ENCODE data around the gene NIPAL4. TPM values are rescaled to one million over a fixed set of nuclear protein-coding genes. Genes with fewer than 3 reads are reported as not detected.
A peak's percentile ranks its signal among the peaks of the same experiment; 100 is the strongest.
"Not testable (repeated sequence)": the region's sequence is repeated elsewhere in the genome, so short reads cannot be mapped to it uniquely, and the experiment has no call there.

NIPAL4 gene
- total RNA-seq: under 1 TPM; 0.60 to 0.64 TPM

DNA sequence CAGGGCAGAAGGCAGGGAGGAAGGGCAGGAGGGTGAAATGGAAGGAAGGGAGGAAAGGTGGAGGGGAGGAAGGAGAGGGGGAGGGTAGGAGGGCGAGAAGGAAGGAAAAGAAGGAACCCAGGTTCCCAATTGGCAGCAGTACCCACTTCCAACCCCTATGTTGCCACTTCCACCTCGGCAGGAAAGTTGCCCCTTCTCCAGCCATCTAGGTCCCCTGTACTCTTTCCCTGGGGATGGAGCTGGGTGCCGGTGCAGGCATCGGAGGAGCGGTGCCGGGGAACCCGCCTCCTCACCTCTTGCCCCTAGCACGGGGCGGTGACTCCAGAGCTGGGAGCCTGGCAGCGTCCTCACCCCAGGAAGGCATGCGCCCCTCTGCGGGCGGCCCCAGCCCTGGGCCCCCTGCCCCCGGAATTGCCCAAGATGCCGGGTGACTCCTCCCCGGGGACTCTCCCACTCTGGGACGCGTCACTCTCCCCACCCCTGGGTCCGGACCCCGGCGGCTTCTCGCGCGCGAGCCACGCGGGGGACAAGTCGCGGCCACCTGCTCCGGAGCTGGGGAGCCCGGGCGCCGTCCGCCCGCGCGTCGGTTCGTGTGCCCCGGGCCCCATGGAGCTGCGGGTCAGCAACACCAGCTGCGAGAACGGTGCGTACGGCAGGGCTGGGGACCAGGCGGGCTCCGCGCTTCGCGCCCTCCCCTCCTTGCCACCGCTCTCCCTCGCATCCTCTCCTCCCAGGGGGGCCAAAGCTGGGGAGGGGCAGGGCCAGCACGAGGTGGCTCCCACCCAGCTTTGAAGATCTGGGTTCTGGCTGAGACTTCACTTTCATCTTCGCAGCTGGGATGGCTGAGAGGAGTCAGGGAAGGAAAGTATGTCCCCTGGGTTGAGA lies at the start of gene NIPAL4:
Gene NIPAL4 (plus strand): TSS at position 499 of the 885 bp plus-strand sequence. CDS start 108 bp downstream, at position 607.
- Mint-ChIP-seq H3K4me3 (peak within 1 kb of the TSS; percentile 64), H3K27ac (no peak within 1 kb of the TSS), H3K27me3 (peaks cover 47% of the 10 kb centered on the region), H3K4me1 (peaks cover 26% of the 10 kb centered on the region), H3K9me3 (no peaks in the 10 kb centered on the region), H3K36me3 (no peaks in the 10 kb centered on the region)
- DNase-seq: peak; percentile 42

- Mint-ChIP-seq H3K27ac (no peak overlapping the region), H3K9me3 (peaks cover 14% of the 10 kb centered on the region), H3K4me1 (no peaks in the 10 kb centered on the region), H3K27me3 (peaks cover 2% of the 10 kb centered on the region), H3K36me3 (peaks cover 4% of the 10 kb centered on the region), H3K4me3 (no peak overlapping the region)
- DNase-seq: no peak
These were observed 44.2 kb upstream of the NIPAL4 start for GRCh38 chr5:157415838-157416237.

GRCh38 chr5:157419521-157419920 lies 40.5 kb upstream of the NIPAL4 start:
- DNase-seq, H3K36me3 Mint-ChIP-seq, H3K27me3 Mint-ChIP-seq, H3K9me3 Mint-ChIP-seq, H3K4me3 Mint-ChIP-seq, H3K4me1 Mint-ChIP-seq, H3K27ac Mint-ChIP-seq: not testable (repeated sequence)

DNA sequence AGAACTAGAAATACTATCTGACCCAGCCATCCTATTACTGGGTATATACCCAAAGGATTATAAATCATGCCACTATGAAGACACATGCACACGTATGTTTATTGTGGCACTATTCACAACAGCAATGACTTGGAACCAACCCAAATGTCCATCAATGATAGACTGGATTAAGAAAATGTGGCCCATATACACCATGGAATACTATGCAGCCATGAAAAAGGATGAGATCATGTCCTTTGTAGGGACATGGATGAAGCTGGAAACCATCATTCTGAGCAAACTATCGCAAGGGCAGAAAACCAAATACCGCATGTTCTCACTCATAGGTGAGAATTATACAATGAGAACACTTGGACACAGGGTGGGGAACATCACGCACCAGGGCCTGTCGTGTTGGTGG lies 30.1 kb upstream of the NIPAL4 start:
- H3K27ac Mint-ChIP-seq, H3K4me3 Mint-ChIP-seq, H3K27me3 Mint-ChIP-seq, H3K4me1 Mint-ChIP-seq, DNase-seq, H3K9me3 Mint-ChIP-seq, H3K36me3 Mint-ChIP-seq: not testable (repeated sequence)

- DNase-seq: no peak
- Mint-ChIP-seq H3K27me3 (peaks cover 9% of the 10 kb centered on the region), H3K27ac (no peak overlapping the region), H3K36me3 (no peaks in the 10 kb centered on the region), H3K4me3 (no peak overlapping the region), H3K4me1 (peaks cover 6% of the 10 kb centered on the region), H3K9me3 (no peaks in the 10 kb centered on the region)
These were observed 28.3 kb upstream of the NIPAL4 start for GRCh38 chr5:157431544-157432200.

- Mint-ChIP-seq H3K27ac (no peak overlapping the region), H3K9me3 (no peaks in the 10 kb centered on the region), H3K27me3 (peaks cover 9% of the 10 kb centered on the region), H3K36me3 (no peaks in the 10 kb centered on the region), H3K4me3 (no peak overlapping the region), H3K4me1 (peaks cover 6% of the 10 kb centered on the region)
- no peak for DNase-seq
These were observed 25.9 kb upstream of the NIPAL4 start for GRCh38 chr5:157434096-157434495.

DNA sequence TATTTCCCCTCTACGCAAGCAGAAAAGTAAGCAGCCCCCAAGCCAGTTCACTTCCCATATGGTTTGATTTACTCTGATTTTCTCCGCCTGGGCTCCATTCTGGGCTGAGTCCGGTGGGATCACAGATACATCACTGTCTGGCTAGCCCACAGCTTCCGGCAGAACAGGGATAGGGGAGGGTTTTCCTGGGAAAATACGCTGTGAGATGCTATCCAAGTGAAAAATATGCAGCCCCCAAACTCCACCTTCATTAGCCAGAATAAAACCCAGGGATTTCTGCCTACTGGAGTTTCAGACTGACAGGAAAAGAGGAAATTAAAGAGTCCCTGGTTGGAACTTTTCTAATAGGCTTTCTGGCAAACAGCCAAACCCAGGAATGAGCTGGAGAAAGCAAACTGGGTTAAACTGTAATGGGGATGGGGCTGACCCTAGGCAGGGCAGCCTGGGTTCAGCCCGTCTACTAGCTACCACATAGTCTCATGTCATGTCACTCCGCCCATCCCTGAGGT lies 16.9 kb upstream of the NIPAL4 start:
- no peaks in the 10 kb centered on the region for H3K9me3 Mint-ChIP-seq
- no peak overlapping the region for H3K27ac Mint-ChIP-seq
- H3K4me1 Mint-ChIP-seq: no peaks in the 10 kb centered on the region
- H3K27me3 Mint-ChIP-seq: peaks cover 4% of the 10 kb centered on the region
- no peak overlapping the region for H3K4me3 Mint-ChIP-seq
- no peak for DNase-seq
- no peaks in the 10 kb centered on the region for H3K36me3 Mint-ChIP-seq

DNA sequence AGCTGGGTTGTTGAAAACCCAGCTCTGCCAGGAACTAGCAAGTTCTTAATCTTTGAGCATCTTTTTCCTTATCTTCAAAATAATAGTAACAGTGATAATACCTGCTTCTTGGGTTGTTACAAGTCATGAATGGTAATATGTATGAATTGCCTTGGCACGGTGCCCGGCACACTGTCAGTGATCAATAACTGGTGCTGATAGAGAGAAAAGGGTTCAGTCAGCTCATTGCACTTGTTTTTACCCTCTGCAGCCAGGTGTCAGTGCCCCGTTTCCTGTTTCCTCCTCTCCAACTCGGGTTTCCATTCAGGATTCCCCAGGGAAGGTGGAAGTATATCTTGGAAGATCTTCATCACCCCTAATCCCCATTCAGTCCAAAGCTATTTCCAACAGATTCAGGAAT lies 15.8 kb upstream of the NIPAL4 start:
- H3K27ac Mint-ChIP-seq: no peak overlapping the region
- no peaks in the 10 kb centered on the region for H3K4me1 Mint-ChIP-seq
- no peak overlapping the region for H3K4me3 Mint-ChIP-seq
- DNase-seq: no peak
- peaks cover 4% of the 10 kb centered on the region for H3K27me3 Mint-ChIP-seq
- H3K9me3 Mint-ChIP-seq: no peaks in the 10 kb centered on the region
- no peaks in the 10 kb centered on the region for H3K36me3 Mint-ChIP-seq

DNA sequence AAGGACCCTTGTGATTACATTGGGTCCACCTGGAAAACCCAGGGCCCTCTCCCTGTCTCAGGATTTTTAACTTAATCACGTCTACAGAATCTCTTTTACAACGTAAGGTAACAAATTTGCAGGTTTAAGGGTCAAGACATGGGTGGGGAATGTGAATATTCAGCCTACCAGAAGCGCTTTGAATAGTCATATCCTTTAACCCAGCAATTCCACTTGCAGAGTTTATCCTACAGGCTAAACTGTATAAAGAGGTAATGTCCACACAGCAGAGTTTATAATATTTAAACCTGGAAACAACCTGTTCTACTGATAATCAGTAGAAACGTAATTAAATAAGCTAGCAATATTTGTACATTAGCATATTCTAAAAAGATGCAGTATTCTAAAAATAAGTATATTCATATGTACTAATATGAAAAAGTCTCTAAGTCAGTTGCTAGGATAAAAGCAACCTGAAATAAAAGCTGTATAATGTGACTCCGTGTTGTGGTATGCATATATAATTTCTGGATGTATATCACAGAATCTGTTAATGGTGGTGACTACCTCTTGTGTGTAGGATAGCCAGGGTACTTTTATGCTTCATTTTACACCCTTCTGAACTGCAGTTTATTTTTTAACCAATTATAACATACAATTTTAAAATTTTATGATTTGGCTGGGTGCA lies 14.1 kb upstream of the NIPAL4 start:
- Mint-ChIP-seq H3K4me1 (no peaks in the 10 kb centered on the region), H3K27ac (no peak overlapping the region)

GRCh38 chr5:157446412-157446935 lies 13.5 kb upstream of the NIPAL4 start:
- Mint-ChIP-seq H3K9me3 (no peaks in the 10 kb centered on the region), H3K27ac (no peak overlapping the region), H3K4me1 (no peaks in the 10 kb centered on the region), H3K27me3 (peaks cover 4% of the 10 kb centered on the region), H3K4me3 (no peak overlapping the region), H3K36me3 (no peaks in the 10 kb centered on the region)
- no peak for DNase-seq

More for the DNA sequence above, 14.1 kb upstream of the NIPAL4 start:
- no peaks in the 10 kb centered on the region for H3K9me3 Mint-ChIP-seq
- no peak for DNase-seq
- no peak overlapping the region for H3K4me3 Mint-ChIP-seq
- H3K27me3 Mint-ChIP-seq: peaks cover 4% of the 10 kb centered on the region
- no peaks in the 10 kb centered on the region for H3K36me3 Mint-ChIP-seq

- no peaks in the 10 kb centered on the region for H3K36me3 Mint-ChIP-seq
- H3K27ac Mint-ChIP-seq: no peak overlapping the region
- no peaks in the 10 kb centered on the region for H3K9me3 Mint-ChIP-seq
- DNase-seq: no peak
- H3K4me3 Mint-ChIP-seq: no peak overlapping the region
- H3K4me1 Mint-ChIP-seq: no peaks in the 10 kb centered on the region
- peaks cover 4% of the 10 kb centered on the region for H3K27me3 Mint-ChIP-seq
These were observed 12.8 kb upstream of the NIPAL4 start for GRCh38 chr5:157447201-157447637.

GRCh38 chr5:157449011-157449723 lies 10.8 kb upstream of the NIPAL4 start:
- Mint-ChIP-seq H3K9me3 (no peaks in the 10 kb centered on the region), H3K36me3 (no peaks in the 10 kb centered on the region), H3K4me1 (no peaks in the 10 kb centered on the region), H3K4me3 (no peak overlapping the region), H3K27me3 (no peaks in the 10 kb centered on the region), H3K27ac (no peak overlapping the region)
- no peak for DNase-seq

DNA sequence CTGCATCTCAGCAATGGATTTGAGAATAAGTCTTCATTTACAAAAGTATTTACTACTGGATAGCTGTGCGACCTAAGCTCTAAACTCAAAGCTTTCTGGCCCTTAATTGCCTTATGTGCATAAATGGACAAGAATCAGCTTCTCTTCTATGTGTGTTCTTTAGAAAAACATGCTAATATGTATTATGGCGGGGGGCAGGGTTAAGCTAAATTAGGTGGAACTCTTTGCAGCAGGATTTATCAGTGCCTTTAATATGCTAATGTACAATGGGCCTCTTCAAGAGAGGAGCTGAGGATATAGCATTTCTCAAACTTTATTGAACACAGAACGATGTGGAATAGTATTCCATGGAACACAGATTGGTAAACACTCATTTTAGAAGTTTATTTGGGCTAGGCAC lies 10.0 kb upstream of the NIPAL4 start:
- Mint-ChIP-seq H3K9me3 (no peaks in the 10 kb centered on the region), H3K4me3 (no peak overlapping the region), H3K27me3 (no peaks in the 10 kb centered on the region), H3K4me1 (no peaks in the 10 kb centered on the region), H3K36me3 (no peaks in the 10 kb centered on the region), H3K27ac (no peak overlapping the region)
- DNase-seq: no peak

- Mint-ChIP-seq H3K4me3 (no peak overlapping the region), H3K27ac (no peak overlapping the region), H3K9me3 (no peaks in the 10 kb centered on the region), H3K27me3 (no peaks in the 10 kb centered on the region), H3K36me3 (no peaks in the 10 kb centered on the region), H3K4me1 (peaks cover 2% of the 10 kb centered on the region)
- no peak for DNase-seq
These were observed 8.2 kb upstream of the NIPAL4 start for GRCh38 chr5:157451806-157452205.

All from activated naive CD8-positive, alpha-beta T cell treated with anti-CD3 and anti-CD28 coated beads for 36 hours (primary cell).